Lung (tissue), 12 donors: ENCODE results near the gene COLGALT1. TPM values are rescaled to one million over a fixed set of nuclear protein-coding genes. Genes with fewer than 3 reads are reported as not detected.

ENCODE experiments used
- ATAC-seq: fragments of 200-7000 bp; cut with Tn5 transposase; one replicate; pipeline ENCODE4 v1.9.1; 2020; ENCODE audit warnings: moderate number of reproducible peaks; ENCODE audit not compliant: insufficient read depth, low FRiP score
- DNase-seq, 3 donors: peaks; one replicate each; pipeline ENCODE4 v3.0.0-alpha.2; 2013 to 2017
- H3K27ac ChIP-seq, 2 donors: one replicate each; pipeline ENCODE4 v1.5.1; 2013; ENCODE audit warnings: mild to moderate bottlenecking in 2 of 2, moderate library complexity in 2 of 2, control low read depth in 1 of 2, inconsistent platforms in 1 of 2, low read depth in 1 of 2, low read length in 1 of 2
- H3K27me3 ChIP-seq, 3 donors: one replicate each; pipeline ENCODE4 v1.5.1; 2013; ENCODE audit warnings: low read length in 2 of 3; ENCODE audit not compliant: control insufficient read depth in 3 of 3, insufficient read depth in 3 of 3
- H3K36me3 ChIP-seq, 4 donors: one replicate each; pipeline ENCODE4 v1.5.1; 2013; ENCODE audit warnings: low read length in 4 of 4, mild to moderate bottlenecking in 1 of 4, moderate library complexity in 1 of 4; ENCODE audit not compliant: control insufficient read depth in 4 of 4, insufficient read depth in 4 of 4
- H3K4me1 ChIP-seq, 5 donors: one replicate each; pipeline ENCODE4 v1.5.1; 2013; ENCODE audit warnings: low read length in 5 of 5, mild to moderate bottlenecking in 2 of 5, moderate library complexity in 1 of 5; ENCODE audit not compliant: control insufficient read depth in 5 of 5, insufficient read depth in 5 of 5
- H3K4me3 ChIP-seq: one replicate; pipeline ENCODE4 v1.5.1; 2013; ENCODE audit warnings: mild to moderate bottlenecking, control low read depth, moderate library complexity
- H3K9ac ChIP-seq, 2 donors: one replicate each; pipeline ENCODE4 v1.5.1; 2013; ENCODE audit warnings: low read length in 2 of 2, control low read depth in 1 of 2; ENCODE audit not compliant: insufficient read depth in 1 of 2
- H3K9me3 ChIP-seq, 4 donors: one replicate each; pipeline ENCODE4 v1.5.1; 2013; ENCODE audit warnings: low read length in 3 of 4, mild to moderate bottlenecking in 1 of 4, moderate library complexity in 1 of 4; ENCODE audit not compliant: control insufficient read depth in 4 of 4, insufficient read depth in 3 of 4
- WGBS, 2 donors: extraction: QIAGEN DNeasy Blood & Tissue Kit; methylation state at CpG; one replicate each; pipeline ENCODE4 v1.1.7; 2013; 5-methylcytosine and 5-hydroxymethylcytosine counted together
- polyA plus RNA-seq, 2 donors: library from polyadenylated mRNA; stranded (reverse); fragments of 200-250 nt; gene quantifications; one replicate each; pipeline ENCODE4 v1.2.1, GENCODE V29; 2013
- total RNA-seq, 2 donors: library from RNA; depleted of rRNA in 1 of 2; stranded (reverse); fragments of >200 nt in 1 of 2; gene quantifications; one replicate each; pipeline ENCODE4 v1.2.1, GENCODE V29; 2014 to 2021
- TF ChIP-seq, protein P1 (sequence below): IDR thresholded peaks from 2 replicates; pipeline ENCODE4 v1.5.1; 2012; ENCODE audit warnings: mild to moderate bottlenecking; ENCODE audit errors: control extremely low read depth, extremely low read depth
- donor health status: control.
- donor health status: control.
- donor health status: Bipolar disorder and iron deficiency.
- donor health status: healthy.
- donor health status: DM: yes; HTN: yes; CAD: no.

The COLGALT1 gene
- total and polyA plus RNA-seq, 4 donors = 39.9 to 129 (median 85.1) TPM

DNA sequence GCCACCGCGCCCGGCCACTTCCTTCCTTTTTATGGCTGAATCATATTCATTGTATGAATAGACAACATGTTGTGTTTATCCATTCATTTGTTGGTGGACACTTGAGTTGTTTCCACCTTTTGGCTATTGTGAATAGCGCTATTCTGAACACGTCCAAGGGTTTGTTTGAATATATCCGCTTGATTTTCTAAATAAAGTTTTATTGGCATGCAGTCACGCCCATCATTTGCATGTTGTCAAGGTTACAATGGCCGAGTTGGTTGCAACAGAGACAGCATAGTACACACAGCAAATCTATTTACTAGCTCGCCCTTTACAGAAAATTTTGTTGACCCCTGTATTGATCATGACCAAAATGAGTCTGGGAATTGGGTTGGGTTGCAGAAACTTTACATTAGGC, 43.5 kb downstream of the COLGALT1 start:
- no peak for DNase-seq
- WGBS, 2 donors = 72 to 77% methylated on average over 9 of the region's 9 CpGs

DNA sequence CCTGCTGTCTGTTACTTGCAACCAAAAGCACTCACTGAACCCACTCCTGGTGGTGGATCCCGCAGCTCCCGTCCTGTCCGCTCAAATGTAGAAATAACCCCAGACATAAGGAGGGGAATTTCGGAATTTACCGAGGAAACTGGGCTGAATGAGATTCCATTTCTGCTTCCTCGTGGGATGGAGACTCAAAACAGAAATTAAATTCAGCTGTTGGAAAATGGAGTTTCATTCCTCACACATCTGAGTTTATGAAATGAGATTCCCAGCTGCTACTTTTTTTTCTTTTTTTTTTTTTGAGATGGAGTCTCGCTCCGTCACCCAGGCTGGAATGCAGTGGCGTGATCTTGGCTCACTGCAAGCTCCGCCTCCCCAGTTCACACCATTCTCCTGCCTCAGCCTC, 44.3 kb downstream of the COLGALT1 start:
- H3K4me1 ChIP-seq = no peaks in the 10 kb centered on the region
- peaks cover 0 to 3% (median 0%) of the 10 kb centered on the region in 4 donors for H3K9me3 ChIP-seq
- TF ChIP-seq, protein P1, sequence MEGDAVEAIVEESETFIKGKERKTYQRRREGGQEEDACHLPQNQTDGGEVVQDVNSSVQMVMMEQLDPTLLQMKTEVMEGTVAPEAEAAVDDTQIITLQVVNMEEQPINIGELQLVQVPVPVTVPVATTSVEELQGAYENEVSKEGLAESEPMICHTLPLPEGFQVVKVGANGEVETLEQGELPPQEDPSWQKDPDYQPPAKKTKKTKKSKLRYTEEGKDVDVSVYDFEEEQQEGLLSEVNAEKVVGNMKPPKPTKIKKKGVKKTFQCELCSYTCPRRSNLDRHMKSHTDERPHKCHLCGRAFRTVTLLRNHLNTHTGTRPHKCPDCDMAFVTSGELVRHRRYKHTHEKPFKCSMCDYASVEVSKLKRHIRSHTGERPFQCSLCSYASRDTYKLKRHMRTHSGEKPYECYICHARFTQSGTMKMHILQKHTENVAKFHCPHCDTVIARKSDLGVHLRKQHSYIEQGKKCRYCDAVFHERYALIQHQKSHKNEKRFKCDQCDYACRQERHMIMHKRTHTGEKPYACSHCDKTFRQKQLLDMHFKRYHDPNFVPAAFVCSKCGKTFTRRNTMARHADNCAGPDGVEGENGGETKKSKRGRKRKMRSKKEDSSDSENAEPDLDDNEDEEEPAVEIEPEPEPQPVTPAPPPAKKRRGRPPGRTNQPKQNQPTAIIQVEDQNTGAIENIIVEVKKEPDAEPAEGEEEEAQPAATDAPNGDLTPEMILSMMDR = no peak
- no peak overlapping the region for H3K4me3 ChIP-seq
- ATAC-seq (no peak), DNase-seq (no peak)
- no peaks in the 10 kb centered on the region for H3K36me3 ChIP-seq
- H3K27ac ChIP-seq = no peak overlapping the region
- no peak overlapping the region for H3K9ac ChIP-seq
- peaks cover 0 to 3% (median 0%) of the 10 kb centered on the region in 3 donors for H3K27me3 ChIP-seq
- WGBS, 2 donors = 72 to 88% methylated on average over 10 of the region's 10 CpGs

More for the DNA sequence above, 43.5 kb downstream of the COLGALT1 start:
- Histone ChIP-seq H3K27ac (no peak overlapping the region), H3K36me3 (no peaks in the 10 kb centered on the region), H3K27me3 (peaks cover 0 to 3% (median 0%) of the 10 kb centered on the region in 3 donors), H3K4me3 (no peak overlapping the region), H3K9me3 (peaks cover 0 to 3% (median 0%) of the 10 kb centered on the region in 4 donors), H3K9ac (no peak overlapping the region), H3K4me1 (no peaks in the 10 kb centered on the region)
- ATAC-seq = no peak
- TF ChIP-seq, protein P1 = no peak

DNA sequence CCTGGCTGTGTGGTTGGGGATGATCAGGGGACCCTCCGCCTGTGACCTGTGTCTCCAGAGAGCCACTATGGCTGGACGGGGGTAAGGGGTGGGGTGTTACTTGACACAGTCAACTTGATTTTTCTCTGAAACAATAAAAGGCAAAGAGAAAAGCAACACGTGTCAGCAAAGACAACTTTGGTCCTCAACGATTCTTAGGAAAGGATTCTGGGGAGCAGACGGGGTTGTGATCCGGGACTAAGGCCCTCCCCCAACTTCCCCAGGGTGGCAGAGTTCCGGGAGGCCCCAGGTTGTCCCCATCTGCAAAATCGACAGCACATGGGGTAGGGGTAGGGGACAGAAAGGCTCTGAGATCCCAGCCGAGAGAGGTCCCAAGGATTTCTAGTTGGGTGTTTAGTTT, 46.2 kb downstream of the COLGALT1 start:
- H3K9me3 ChIP-seq = peaks cover 0 to 7% (median 0%) of the 10 kb centered on the region in 4 donors
- no peak for DNase-seq
- TF ChIP-seq, protein P1 = no peak
- no peak overlapping the region for H3K27ac ChIP-seq
- no peak overlapping the region for H3K9ac ChIP-seq
- 20 to 30% methylated on average over 9 of the region's 9 CpGs for WGBS, 2 donors
- H3K4me3 ChIP-seq = no peak overlapping the region
- peaks cover 0 to 3% (median 0%) of the 10 kb centered on the region in 3 donors for H3K27me3 ChIP-seq
- ATAC-seq = no peak
- peaks cover 0 to 10% (median 5%) of the 10 kb centered on the region in 5 donors for H3K4me1 ChIP-seq
- no peaks in the 10 kb centered on the region for H3K36me3 ChIP-seq

DNA sequence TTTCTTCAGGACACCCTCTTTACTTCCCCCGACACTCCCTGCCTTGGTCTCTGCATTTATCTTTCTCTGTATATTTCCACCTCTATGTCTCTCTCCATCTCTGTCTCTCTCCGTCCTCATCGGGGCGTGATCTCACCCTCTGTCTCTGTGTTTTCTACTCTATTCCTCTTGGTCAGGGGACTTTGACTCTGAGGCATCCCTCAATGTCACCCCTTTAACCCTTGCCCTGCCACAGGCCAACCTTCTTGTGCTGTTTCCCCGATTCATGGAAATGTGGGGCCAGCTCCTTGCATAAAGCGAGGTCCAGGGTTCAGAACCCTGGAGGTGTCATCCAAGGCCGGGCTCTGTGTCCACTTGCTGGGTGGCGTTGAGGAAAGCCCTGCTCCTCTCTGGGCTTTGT, 46.8 kb downstream of the COLGALT1 start:
- WGBS, 2 donors = 59 to 60% methylated on average over 8 of the region's 8 CpGs
- TF ChIP-seq, protein P1 = no peak
- Histone ChIP-seq H3K9ac (no peak overlapping the region), H3K27me3 (peaks cover 0 to 3% (median 0%) of the 10 kb centered on the region in 3 donors), H3K9me3 (peaks cover 0 to 7% (median 0%) of the 10 kb centered on the region in 4 donors), H3K27ac (no peak overlapping the region), H3K4me1 (peaks cover 0 to 12% (median 5%) of the 10 kb centered on the region in 5 donors), H3K36me3 (no peaks in the 10 kb centered on the region), H3K4me3 (no peak overlapping the region)
- ATAC-seq = no peak
- DNase-seq = no peak
